Measurements from ENCODE around the gene IL13RA1. TPM values are rescaled to one million over a fixed set of nuclear protein-coding genes. Genes with fewer than 3 reads are reported as not detected.
A peak's percentile ranks its signal among the peaks of the same experiment; 100 is the strongest.
"Not testable (repeated sequence)": the region's sequence is repeated elsewhere in the genome, so short reads cannot be mapped to it uniquely, and the experiment has no call there.

IL13RA1 gene
- total RNA-seq (2014; rRNA removed; shearing (Covaris generic)), result 14.7 and 21.7 TPM in 2 replicates

- peak; percentile 88 for DNase-seq (ENCODE audit: low read depth)
Observed at GRCh38 chrX:118726887-118727685, at the start of gene IL13RA1. Gene IL13RA1 (plus strand): TSS chrX:118727606. CDS start chrX:118727639, 33 bp downstream.

- no peak for DNase-seq (ENCODE audit: low read depth)
Observed at GRCh38 chrX:118679290-118679689, 48.1 kb upstream of the IL13RA1 start.

- no peak for DNase-seq (ENCODE audit: low read depth)
Observed at GRCh38 chrX:118682258-118683014, 45.0 kb upstream of the IL13RA1 start.

GRCh38 chrX:118685393-118685792 lies 42.0 kb upstream of the IL13RA1 start:
- DNase-seq (ENCODE audit: low read depth), result no peak

GRCh38 chrX:118688935-118689334 lies 38.5 kb upstream of the IL13RA1 start:
- DNase-seq (ENCODE audit: low read depth), result no peak

GRCh38 chrX:118693843-118694242 lies 33.6 kb upstream of the IL13RA1 start:
- DNase-seq (ENCODE audit: low read depth), result no peak

- no peak for DNase-seq (ENCODE audit: low read depth)
Observed at GRCh38 chrX:118694638-118695037, 32.8 kb upstream of the IL13RA1 start.

- DNase-seq (ENCODE audit: low read depth), result peak; percentile 0
Observed at GRCh38 chrX:118698516-118699170, 28.8 kb upstream of the IL13RA1 start.

GRCh38 chrX:118702741-118703140 lies 24.7 kb upstream of the IL13RA1 start:
- peak; percentile 59 for DNase-seq (ENCODE audit: low read depth)

- DNase-seq (ENCODE audit: low read depth), result no peak
Observed at GRCh38 chrX:118706681-118707080, 20.7 kb upstream of the IL13RA1 start.

- DNase-seq (ENCODE audit: low read depth), result no peak
Observed at GRCh38 chrX:118714521-118714920, 12.9 kb upstream of the IL13RA1 start.

- DNase-seq (ENCODE audit: low read depth), result not testable (repeated sequence)
Observed at GRCh38 chrX:118715917-118716316, 11.5 kb upstream of the IL13RA1 start.

GRCh38 chrX:118716833-118717232 lies 10.6 kb upstream of the IL13RA1 start:
- DNase-seq (ENCODE audit: low read depth), result not testable (repeated sequence)

GRCh38 chrX:118717678-118718391 lies 9.6 kb upstream of the IL13RA1 start:
- no peak for DNase-seq (ENCODE audit: low read depth)

- DNase-seq (ENCODE audit: low read depth), result no peak
Observed at GRCh38 chrX:118718737-118719136, 8.7 kb upstream of the IL13RA1 start.

GRCh38 chrX:118720058-118720707 lies 7.2 kb upstream of the IL13RA1 start:
- DNase-seq (ENCODE audit: low read depth), result no peak

GRCh38 chrX:118723376-118723775 lies 4.0 kb upstream of the IL13RA1 start:
- DNase-seq (ENCODE audit: low read depth), result no peak

GRCh38 chrX:118724365-118724764 lies 3.0 kb upstream of the IL13RA1 start:
- DNase-seq (ENCODE audit: low read depth), result no peak

- DNase-seq (ENCODE audit: low read depth), result no peak
Observed at GRCh38 chrX:118724775-118725174, 2.6 kb upstream of the IL13RA1 start.

GRCh38 chrX:118726396-118726795 lies 1.0 kb upstream of the IL13RA1 start:
- DNase-seq (ENCODE audit: low read depth), result no peak

GRCh38 chrX:118727686-118728339 lies 407 bp downstream of the IL13RA1 start:
- DNase-seq (ENCODE audit: low read depth), result peak; percentile 17
